GM18870 (cell line): Measurements from ENCODE around the gene TAF4B.
"Not testable (repeated sequence)": the region's sequence is repeated elsewhere in the genome, so short reads cannot be mapped to it uniquely, and the experiment has no call there.

ENCODE experiments used
- ATAC-seq: cut with Tn5 transposase; IDR thresholded peaks from one replicate; pipeline ENCODE4 v1.9.1; 2021; ENCODE audit warnings: moderate library complexity; ENCODE audit not compliant: unreplicated experiment

TAF4B gene

DNA sequence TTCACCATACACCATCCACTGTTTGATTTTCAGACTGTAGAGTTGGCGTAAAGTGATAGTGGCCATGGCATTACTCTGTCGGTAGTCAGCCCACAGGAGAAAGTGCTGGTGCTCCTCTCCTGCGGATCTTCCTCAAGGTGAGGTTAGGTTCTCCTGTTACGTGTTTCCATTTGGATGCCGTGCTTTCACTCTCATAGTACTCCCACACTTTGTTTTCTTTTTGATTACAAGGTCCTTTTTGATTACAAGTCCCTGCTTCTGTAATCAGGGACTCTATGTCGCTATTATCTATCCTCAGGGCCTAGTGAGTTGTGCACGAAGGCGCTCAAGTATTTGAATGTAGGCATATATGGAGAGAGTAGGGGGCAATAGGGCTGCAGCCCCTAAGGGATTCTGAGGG lies 4.3 kb downstream of the TAF4B start:
- ATAC-seq = no peak

DNA sequence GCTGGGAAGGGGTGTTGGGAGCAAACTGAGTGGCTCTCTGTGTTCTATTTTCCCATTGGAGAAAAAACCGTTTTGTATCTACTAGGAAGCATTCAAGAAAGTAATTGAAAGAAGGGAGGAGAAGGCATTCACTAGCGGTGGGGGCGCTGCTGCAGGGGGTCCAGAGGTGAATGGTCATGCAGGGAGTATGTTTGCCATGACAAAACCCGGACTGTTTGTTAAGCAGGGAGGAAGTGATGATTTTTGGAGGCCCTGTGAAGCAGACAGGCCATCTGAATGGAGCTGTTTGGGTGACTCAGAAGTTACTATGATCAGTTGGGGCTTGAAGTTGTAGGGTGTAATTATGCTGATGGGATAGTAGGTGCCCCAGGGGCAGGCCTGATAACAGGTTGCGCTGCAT lies 7.0 kb downstream of the TAF4B start:
- ATAC-seq = no peak

DNA sequence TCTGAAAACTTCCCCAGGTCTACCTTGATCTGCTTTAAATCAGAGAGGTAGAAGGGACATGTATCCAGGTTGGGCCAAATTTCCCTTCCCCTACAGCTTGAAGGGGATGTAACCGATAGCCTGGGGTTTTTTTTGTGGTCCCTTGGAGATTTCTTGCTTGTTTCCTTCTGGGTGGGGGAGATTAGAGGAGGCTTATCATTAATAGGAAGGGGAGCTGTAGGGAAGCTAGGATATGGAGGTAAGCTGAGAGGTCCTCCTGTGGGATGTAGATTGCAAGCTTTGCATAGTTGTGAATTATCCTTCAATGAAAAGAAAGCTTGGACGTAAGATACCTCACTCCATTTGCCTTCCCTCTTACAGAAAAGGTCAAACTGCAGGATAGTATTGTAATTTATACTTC lies 11.1 kb downstream of the TAF4B start:
- ATAC-seq = not testable (repeated sequence)

DNA sequence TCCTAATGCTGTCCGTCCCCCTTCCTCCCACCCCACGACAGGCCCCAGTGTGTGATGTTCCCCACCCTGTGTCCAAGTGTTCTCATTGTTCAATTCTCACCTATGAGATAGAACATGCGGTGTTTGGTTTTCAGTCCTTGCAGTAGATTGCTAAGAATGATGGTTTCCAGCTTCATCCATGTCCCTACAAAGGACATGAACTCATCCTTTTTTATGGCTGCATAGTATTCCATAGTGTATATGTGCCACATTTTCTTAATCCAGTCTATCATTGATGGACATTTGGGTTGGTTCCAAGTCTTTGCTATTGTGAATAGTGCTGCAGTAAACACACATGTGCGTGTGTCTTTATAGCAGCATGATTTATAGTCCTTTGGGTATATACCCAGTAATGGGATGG lies 12.5 kb downstream of the TAF4B start:
- ATAC-seq = not testable (repeated sequence)

DNA sequence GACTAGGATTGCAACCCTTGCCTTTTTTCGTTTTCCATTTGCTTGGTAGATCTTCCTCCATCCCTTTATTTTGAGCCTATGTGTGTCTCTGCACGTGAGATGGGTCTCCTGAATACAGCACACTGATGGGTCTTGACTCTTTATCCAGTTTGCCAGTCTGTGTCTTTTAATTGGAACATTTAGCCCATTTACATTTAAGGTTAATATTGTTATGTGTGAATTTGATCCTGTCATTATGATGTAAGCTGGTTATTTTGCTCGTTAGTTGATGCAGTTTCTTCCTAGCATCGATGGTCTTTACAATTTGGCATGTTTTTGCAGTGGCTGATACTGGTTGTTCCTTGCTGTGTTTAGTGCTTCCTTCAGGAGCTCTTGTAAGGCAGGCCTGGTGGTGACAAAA lies 16.1 kb downstream of the TAF4B start:
- ATAC-seq = not testable (repeated sequence)

DNA sequence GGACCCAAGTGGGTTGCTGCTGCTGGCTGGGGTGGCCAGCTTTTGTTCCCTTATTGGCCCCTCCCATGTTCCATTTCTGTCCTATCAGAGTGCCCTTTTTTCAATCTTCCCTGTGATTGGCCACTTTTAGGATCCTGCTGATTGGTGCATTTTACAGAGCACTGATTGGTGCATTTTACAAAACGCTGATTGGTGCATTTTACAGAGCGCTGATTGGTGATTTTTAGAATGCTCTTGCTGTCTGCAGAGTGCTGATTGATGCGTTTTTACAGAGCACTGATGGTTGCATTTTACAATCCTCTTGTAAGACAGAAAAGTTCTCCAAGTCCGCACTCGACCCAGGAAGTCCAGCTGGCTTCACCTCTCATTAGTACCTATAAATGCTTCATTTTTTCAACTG lies 19.2 kb downstream of the TAF4B start:
- ATAC-seq = not testable (repeated sequence)

DNA sequence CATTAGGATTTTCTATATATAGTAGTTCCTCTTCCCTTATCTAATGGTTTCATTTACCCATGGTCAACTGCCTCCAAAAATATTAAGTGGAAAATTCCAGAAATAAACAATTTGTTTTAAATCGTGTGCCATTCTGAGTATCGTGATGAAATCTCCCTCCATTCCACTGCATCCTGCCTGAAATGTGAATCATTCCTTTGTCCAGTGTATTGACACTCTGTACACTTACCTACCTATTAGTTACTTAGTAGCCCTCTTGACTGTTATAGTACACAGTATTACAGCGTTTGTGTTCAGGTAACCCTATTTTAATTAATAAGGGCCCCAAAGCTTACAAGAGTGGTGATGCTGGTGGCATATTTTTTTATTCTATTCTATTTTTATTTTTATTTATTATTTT lies 26.2 kb downstream of the TAF4B start:
- ATAC-seq = no peak

DNA sequence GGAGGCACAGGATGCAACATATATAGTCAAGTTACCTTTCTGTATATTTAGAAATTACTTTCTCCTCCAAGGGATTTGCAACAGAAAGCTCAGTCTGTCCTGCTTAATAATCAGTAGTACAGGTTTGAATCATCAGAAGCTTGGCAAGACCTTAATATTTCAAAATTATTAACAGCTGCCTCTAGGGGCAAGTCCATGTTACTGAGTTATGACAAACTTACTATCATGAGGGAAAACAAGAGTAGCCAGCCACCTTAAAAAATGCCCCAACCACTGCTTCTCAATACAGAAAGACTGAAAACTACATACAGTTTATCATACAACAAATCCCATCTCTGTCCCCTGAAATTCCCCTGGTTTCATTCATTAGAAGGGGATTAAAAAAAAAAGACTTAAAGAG lies 28.6 kb downstream of the TAF4B start:
- peak; percentile 54 for ATAC-seq

DNA sequence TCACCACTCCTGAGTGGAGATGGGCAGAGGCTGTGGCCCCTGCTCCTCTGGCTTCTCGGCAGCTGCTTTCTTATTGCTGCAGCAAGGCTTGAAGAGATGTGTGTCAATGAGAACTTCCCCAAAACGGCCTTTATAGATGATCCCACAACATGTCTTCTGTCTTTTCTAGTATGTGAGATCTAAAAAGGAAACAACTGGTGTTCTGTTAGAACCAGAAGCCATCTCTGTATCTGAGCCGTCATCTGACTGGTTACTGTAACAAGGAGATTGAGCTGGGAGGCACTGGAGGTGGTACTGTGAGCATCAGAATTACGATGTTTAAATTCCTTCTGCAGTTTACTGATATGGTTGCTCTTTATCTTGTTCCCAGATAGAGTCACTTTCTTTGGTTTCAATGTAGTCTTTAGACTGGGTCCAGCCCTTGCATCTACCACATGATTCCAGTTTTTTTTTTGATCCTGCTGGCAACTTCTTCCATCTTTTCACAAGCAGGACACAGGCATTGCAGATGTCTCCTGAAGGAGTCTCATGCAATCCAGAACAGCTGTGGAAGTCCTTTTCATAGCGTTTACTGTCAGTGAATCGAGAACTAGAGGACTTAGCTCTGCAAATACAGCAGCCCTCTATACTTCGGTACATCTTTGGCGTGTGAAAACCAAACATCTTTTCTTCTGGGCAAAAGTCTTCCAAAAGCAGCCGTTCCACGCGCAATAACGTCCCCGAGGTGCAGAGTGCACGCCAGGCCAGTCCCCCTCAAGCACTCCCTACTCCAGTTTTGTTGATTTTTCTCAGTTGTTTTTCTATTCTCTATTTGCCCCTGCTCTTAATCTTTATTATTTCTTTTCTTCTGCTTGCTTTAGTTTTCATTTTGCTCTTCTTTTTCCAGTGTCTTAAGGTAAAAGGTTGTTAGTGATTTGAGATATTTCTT lies 29.7 kb downstream of the TAF4B start:
- ATAC-seq = no peak

DNA sequence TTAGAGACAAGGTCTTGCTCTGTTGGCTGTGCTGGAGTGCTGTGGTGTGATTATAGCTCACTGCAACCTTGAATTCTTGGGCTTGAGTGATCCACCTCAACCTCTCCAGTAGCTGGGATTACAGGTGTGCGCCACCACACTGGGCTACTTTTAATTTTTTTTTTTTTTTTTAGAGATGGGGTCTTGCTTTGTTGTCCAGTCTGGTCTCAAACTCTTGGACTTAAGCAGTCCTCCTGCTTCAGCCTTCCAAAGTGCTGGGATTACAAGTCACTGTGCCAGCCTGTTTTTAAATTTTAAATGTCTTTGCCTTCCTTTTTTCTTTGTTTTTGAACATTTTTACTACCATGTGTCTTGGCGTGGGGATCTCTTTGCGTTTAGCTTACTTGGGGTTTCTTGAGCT lies 32.5 kb downstream of the TAF4B start:
- ATAC-seq = no peak

DNA sequence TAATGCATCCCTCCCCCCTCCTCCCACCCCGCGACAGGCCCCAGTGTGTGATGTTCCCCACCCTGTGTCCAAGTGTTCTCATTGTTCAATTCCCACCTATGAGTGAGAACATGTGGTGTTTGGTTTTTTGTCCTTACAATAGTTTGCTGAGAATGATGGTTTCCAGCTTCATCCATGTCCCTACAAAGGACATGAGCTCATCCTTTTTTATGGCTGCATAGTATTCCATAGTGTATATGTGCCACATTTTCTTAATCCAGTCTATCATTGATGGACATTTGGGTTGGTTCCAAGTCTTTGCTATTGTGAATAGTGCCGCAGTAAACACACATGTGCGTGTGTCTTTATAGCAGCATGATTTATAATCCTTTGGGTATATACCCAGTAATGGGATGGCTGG lies 33.2 kb downstream of the TAF4B start:
- not testable (repeated sequence) for ATAC-seq

DNA sequence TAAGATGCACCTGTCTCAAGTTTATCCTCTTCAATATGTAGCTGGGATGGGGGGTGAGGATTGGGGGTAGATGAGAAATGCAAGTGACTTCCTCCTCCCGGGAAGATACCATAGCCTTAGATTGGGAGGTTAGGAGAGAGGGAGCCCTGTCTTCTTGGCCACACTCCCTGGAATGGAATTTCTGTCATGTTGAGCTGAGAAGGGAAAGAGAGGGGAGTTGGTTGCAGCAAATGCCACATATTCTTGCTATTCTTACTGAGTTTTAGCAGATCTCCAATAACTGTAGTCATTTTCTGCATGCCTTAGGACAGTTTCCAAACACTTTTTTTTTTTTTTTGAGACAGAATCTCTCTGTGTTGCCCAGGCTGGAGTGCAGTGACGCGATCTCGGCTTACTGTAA lies 35.9 kb downstream of the TAF4B start:
- no peak for ATAC-seq

DNA sequence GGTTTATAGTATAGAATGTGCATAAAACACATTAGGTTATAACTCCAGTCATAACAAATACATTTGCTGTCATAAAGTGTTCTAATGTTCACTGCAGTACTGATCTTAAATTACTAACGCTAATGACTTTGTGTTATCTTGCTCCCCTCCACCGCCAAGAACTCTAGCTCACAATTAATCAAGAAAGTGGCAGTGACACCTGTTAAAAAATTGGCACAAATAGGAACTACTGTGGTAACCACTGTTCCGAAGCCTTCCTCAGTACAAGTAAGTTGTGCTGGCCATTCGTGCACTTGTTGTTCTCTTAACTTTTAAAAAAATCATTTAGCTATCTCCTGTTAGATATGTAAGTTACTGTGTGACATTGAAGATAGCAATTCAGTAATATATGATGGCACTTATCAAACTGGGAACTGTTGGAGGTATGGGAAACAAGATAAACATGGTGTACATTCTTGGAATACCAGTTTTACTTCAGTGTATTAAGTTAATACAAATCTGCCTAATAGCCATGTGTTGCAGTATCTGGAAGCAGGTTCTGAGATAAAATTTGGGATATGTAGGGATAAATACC lies 41.2 kb downstream of the TAF4B start:
- ATAC-seq = no peak

DNA sequence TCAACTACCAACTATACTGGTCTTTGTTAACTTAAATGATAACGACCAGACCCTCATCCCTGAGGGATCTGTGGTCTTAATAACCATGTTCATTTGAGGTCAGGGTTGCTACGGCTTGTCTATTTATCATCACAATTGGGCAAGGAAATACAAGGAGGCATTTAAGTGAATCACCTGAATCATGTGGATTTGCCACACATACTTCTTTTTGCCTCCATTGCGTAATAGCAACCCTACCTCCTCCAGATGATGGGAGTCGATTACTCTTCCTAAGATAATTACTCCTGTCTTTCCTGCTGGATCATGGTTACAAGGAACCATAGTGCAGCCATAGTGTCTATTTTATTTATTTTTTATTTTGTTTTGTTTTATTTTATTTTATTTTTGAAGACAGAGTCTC lies 42.2 kb downstream of the TAF4B start:
- ATAC-seq = no peak

DNA sequence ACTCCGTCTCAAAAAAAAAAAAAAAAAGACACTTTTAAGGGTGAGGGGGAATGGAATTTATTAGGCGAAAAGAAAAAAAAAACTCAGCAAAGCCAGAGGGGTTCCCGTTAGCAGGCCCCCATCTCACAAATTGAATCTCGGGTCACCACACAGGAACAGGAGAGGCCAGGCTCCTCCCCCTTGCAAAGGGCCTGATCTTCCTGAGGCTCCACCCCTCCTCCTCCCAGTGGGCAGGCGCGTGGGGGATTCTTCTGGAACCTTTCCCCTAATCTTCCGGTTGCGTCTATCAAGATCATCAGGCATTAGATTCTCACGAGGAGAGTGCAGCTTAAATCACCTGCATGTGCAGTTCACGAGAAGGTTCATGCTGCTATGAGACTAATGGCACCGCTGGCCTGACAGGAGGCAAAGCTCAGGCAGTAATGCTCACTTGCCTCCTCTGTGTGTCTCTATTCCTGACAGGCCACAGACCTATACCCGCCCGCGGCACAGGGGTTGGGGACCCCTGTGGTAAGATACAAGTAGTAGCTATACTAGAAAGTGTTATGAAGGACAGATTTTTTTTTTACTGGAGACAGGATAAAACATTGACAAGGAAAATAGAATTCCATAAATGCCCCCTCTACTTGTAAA lies 45.8 kb downstream of the TAF4B start:
- ATAC-seq = no peak

DNA sequence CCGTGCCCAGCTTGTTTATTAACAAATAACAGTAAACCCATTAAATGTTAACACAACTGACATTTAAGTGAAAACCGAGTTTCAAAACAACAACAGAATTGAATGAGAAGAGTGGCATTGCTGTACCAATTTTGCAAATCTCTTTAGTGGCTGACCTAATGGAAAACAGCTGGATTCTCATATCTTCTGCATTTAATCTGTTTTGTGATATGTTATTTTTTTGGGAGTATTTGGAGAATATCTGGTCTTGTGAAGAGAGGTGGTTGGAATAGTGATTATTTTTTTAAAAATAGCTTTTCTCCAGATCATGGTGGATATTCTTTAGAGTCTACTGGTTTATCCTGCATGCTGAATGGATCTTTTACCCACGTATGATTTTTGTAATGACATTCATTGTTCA lies 51.1 kb downstream of the TAF4B start:
- ATAC-seq = no peak

DNA sequence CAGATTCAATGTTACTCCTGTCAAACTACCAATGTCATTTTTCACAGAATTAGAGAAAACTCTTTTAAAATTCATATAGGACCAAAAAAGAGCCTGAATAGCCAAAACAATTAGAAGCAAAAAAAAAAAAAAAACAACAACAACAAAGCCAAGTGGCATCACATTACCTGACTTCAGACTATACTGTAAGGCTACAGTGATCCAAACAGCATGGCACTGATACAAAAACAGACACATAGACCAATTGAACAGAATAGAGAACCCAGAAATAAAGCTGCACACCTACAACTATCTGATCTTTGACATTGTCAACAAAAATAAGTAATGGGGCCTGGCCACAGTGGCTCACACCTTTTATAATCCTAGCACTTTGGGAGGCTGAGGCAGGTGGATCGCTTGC lies 53.2 kb downstream of the TAF4B start:
- no peak for ATAC-seq

DNA sequence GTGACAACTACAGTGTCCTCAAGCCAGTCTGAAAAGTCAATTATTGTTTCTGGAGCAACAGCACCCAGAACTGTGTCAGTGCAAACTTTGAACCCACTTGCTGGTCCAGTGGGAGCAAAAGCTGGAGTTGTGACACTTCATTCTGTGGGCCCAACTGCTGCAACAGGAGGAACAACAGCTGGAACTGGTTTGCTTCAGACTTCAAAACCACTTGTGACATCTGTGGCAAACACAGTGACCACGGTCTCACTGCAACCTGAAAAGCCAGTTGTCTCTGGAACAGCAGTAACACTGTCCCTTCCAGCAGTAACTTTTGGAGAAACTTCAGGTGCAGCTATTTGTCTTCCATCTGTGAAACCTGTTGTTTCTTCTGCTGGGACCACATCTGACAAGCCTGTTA lies 59.8 kb downstream of the TAF4B start:
- ATAC-seq = no peak

DNA sequence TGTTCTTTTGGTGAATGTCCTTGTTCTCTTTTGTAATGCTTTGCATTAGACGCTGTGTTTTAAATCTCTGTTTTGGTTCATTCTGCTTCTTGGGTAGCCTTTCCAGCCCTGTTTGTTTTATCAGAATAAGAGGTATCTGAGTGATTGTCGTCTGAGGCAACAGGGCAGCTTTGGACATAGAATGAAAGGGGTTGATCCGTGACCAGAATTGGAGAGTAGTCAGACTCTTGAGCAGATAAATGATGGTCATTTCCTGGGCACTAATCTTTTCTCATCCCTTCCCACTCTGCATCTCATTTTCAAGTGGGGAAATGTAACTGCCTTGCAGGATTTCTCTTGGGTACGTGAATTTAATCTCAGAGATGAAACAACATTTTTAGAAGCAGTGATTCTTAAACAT lies 61.4 kb downstream of the TAF4B start:
- ATAC-seq = no peak

DNA sequence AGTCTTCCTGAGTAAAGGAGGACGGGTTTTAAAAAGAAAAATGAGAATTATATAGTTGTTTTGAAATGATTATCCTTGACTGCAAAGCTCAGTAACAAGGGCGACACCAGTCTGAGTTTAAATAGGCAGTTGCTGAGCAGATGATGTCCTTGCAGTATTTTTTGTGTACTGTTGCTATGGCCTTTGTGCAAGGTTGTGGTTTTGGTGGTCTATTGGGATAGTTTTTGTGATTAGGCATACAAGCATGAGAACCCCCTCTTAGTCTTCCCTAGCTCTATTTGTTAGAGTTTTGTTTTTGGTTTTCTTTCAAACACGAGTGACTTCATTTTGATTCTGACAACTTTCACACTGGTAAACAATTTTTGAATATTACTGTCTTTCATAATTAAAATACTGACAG lies 64.1 kb downstream of the TAF4B start:
- ATAC-seq = no peak

DNA sequence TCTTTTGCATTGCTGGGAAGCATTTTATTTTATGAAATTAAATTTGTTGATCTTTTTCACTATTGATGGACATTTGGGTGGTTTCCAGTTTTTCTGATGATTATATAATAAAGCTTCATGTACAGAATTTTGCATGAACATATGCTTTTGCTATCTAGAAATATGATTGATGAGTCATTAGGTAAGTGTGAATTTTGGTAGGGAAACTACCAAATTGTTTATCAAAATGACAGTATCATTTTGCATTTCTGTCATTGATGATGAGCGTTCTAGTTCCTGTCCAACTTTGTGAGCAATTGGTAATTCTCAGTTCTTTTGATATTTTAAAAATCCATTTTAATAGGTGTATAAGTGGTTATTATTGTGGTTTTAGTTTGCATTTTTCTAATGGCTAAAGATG lies 67.7 kb downstream of the TAF4B start:
- no peak for ATAC-seq

DNA sequence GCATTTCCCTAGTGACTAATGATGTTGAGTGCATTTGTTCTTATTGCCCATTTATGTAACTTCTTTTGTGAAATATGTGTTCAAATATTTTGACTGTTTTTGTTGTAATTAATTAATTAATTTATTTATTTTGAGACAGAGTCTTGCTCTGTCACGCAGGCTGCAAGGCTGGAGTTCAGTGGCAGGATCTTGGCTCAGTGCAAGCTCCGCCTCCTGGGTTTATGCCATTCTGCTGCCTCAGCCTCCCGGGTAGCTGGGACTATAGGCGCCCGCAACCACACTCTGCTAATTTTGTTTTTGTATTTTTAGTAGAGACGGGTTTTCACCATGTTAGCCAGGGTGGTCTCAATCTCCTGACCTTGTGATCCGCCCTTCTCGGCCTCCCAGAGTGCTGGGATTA lies 71.9 kb downstream of the TAF4B start:
- no peak for ATAC-seq
